Prostate gland (tissue), 2 donors: ENCODE results near the gene CDCA3. TPM values are rescaled to one million over a fixed set of nuclear protein-coding genes. Genes with fewer than 3 reads are reported as not detected.
A peak's percentile ranks its signal among the peaks of the same experiment; 100 is the strongest.

Source experiments
- DNase-seq: peaks from one replicate; pipeline ENCODE4 v3.0.0-alpha.2; 2019; ENCODE audit warnings: low spot score
- H3K27ac ChIP-seq, 2 donors: fragments of 200-600 bp; sonication (generic); 2 replicates each; pipeline ENCODE4 v1.5.1; 2017 to 2019
- H3K27me3 ChIP-seq: fragments of 200-600 bp; sonication (generic); replicated peaks from 2 replicates; pipeline ENCODE4 v1.5.1; 2019; ENCODE audit not compliant: insufficient read depth
- H3K36me3 ChIP-seq, 2 donors: fragments of 200-600 bp; sonication (generic); 1 replicate in 1 of 2; 2 replicates in 1 of 2; pipeline versions ENCODE4 v1.5.1 to v1.8.1; 2017 to 2019
- H3K4me1 ChIP-seq: fragments of 200-600 bp; sonication (generic); replicated peaks from 2 replicates; pipeline ENCODE4 v1.5.1; 2019
- H3K4me3 ChIP-seq, 2 donors: fragments of 200-600 bp; sonication (generic); 2 replicates each; pipeline ENCODE4 v1.5.1; 2017 to 2019
- H3K9me3 ChIP-seq: fragments of 200-600 bp; sonication (generic); 2 replicates; pipeline ENCODE4 v1.5.1; 2017
- POLR2A ChIP-seq: fragments of 450-650 bp; IDR thresholded peaks from one replicate; pipeline ENCODE4 v1.6.1; 2016; ENCODE audit warnings: antibody characterized with exemption, mild to moderate bottlenecking
- POLR2AphosphoS5 ChIP-seq: sonication (generic); formaldehyde crosslinking; IDR thresholded peaks from one replicate; pipeline ENCODE4 v1.6.1; 2017; ENCODE audit warnings: antibody characterized with exemption
- WGBS: methylation state at CpG from one replicate; pipeline ENCODE4 v1.1.5; 2018; 5-methylcytosine and 5-hydroxymethylcytosine counted together
- intact Hi-C: fragments of 100-400 bp; cut with DNase I; formaldehyde crosslinking; loops from one replicate; pipeline ENCODE4 v1.14.2; 2022
- total RNA-seq, 2 donors: library from RNA; depleted of rRNA; stranded (reverse); fragments of >200 nt; gene quantifications; one replicate each; pipeline ENCODE4 v1.1.0, GENCODE V29; 2016
- TF ChIP-seq, protein P1 (sequence below), 4 experiments: fragments of 200-600 bp in 2 of 4; fragments of 450-650 bp in 2 of 4; sonication (generic) in 2 of 4; IDR thresholded peaks; 1 replicate in 3 of 4; 2 replicates in 1 of 4; pipeline ENCODE4 v1.5.1; 2016 to 2019; ENCODE audit warnings: antibody characterized with exemption in 4 of 4, mild to moderate bottlenecking in 2 of 4, moderate library complexity in 2 of 4

CDCA3 gene
- total RNA-seq, 2 donors from 2014 or later: 1.7 to 16.2 TPM

GRCh38 chr12:6852651-6853354, 1.7 kb upstream of the CDCA3 start:
- Histone ChIP-seq H3K36me3 (peaks cover 0 to 11% of the 10 kb centered on the region in 2 donors), H3K4me3 (peak overlapping the region; percentile 38 to 76), H3K4me1 (peaks cover 12% of the 10 kb centered on the region), H3K27me3 (no peaks in the 10 kb centered on the region), H3K27ac (peak overlapping the region; percentile 66 to 83), H3K9me3 (no peaks in the 10 kb centered on the region)
- DNase-seq: no peak
- intact Hi-C loops: no loop called here
- TF ChIP-seq POLR2A: no peak
- TF ChIP-seq, protein P1, sequence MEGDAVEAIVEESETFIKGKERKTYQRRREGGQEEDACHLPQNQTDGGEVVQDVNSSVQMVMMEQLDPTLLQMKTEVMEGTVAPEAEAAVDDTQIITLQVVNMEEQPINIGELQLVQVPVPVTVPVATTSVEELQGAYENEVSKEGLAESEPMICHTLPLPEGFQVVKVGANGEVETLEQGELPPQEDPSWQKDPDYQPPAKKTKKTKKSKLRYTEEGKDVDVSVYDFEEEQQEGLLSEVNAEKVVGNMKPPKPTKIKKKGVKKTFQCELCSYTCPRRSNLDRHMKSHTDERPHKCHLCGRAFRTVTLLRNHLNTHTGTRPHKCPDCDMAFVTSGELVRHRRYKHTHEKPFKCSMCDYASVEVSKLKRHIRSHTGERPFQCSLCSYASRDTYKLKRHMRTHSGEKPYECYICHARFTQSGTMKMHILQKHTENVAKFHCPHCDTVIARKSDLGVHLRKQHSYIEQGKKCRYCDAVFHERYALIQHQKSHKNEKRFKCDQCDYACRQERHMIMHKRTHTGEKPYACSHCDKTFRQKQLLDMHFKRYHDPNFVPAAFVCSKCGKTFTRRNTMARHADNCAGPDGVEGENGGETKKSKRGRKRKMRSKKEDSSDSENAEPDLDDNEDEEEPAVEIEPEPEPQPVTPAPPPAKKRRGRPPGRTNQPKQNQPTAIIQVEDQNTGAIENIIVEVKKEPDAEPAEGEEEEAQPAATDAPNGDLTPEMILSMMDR (IDR thresholded peaks at IDR 0.05): no peak
- no peak for TF ChIP-seq POLR2AphosphoS5
- WGBS: 2% methylated on average over 18 of the region's 18 CpGs

- Histone ChIP-seq H3K4me3 (peak within 1 kb of the TSS; percentile 38 to 76), H3K9me3 (no peaks in the 10 kb centered on the region), H3K4me1 (peaks cover 12% of the 10 kb centered on the region), H3K36me3 (peaks cover 0 to 5% of the 10 kb centered on the region in 2 donors), H3K27ac (peak within 1 kb of the TSS; percentile 83 to 95), H3K27me3 (no peaks in the 10 kb centered on the region)
- DNase-seq: peak; percentile 99
- intact Hi-C loops: no loop called here
- TF ChIP-seq, protein P1 (IDR thresholded peaks at IDR 0.05): peak in 2 of 4 experiments; percentile 41 to 42
- TF ChIP-seq POLR2AphosphoS5 (peak; percentile 92), POLR2A (peak; percentile 23)
- under 1% methylated on average over 58 of the region's 65 CpGs for WGBS
Observed at GRCh38 chr12:6851921-6852650, 1.0 kb upstream of the CDCA3 start, which contains the start of gene USP5. USP5 (plus strand) TSS chr12:6852150; CDS start chr12:6852180, 30 bp downstream.

DNA sequence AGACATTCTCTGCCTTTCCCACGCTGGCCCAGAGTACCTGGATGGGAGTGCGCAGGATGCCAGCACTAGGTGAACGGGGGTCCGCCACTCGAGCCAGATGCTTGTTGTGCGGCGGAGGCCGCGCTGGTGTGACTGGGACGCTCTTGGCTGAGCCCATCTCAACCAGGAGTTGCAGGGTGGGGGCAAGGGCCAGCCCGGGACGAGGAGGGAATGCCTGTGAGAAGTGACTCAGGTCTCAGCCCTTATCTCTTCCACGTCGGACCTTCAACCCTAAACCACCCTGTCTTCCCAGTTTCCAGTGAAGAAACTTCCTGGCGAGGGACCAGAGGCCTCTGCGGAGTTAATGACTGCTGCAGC, 312 bp downstream of the CDCA3 start:
- Histone ChIP-seq H3K27me3 (no peaks in the 10 kb centered on the region), H3K9me3 (no peaks in the 10 kb centered on the region), H3K27ac (peak overlapping the region in 1 of 2 donors; percentile 95), H3K36me3 (no peaks in the 10 kb centered on the region), H3K4me1 (peaks cover 12% of the 10 kb centered on the region), H3K4me3 (no peak overlapping the region)
- intact Hi-C loops: no loop called here
- whole genome bisulfite sequencing: 31% methylated on average over 16 of the region's 16 CpGs
- no peak for DNase-seq
- TF ChIP-seq POLR2A: no peak
- TF ChIP-seq, protein P1 (IDR thresholded peaks at IDR 0.05): no peak
- no peak for TF ChIP-seq POLR2AphosphoS5

GRCh38 chr12:6849976-6850560, 1.0 kb downstream of the CDCA3 start:
- H3K9me3 ChIP-seq: no peaks in the 10 kb centered on the region
- H3K36me3 ChIP-seq: no peaks in the 10 kb centered on the region
- no peak overlapping the region for H3K4me3 ChIP-seq
- DNase-seq: no peak
- H3K27ac ChIP-seq: no peak overlapping the region
- H3K27me3 ChIP-seq: no peaks in the 10 kb centered on the region
- 66% methylated on average over 10 of the region's 10 CpGs for WGBS
- peaks cover 12% of the 10 kb centered on the region for H3K4me1 ChIP-seq
- intact Hi-C loops: no loop called here
- TF ChIP-seq POLR2A (no peak), POLR2AphosphoS5 (no peak)
- TF ChIP-seq, protein P1 (IDR thresholded peaks at IDR 0.05): no peak
